Measurements from ENCODE around the gene DNAI2. TPM values are rescaled to one million over a fixed set of nuclear protein-coding genes. Genes with fewer than 3 reads are reported as not detected.

Gene DNAI2
- total RNA-seq, 1 experiment from 2014 or later, result 0.26 TPM

GRCh38 chr17:74347646-74348045 is 73.6 kb downstream of the DNAI2 start:
- TF ChIP-seq SMAD3 (CRISPR knock-in tag; IDR thresholded peaks at IDR 0.05; ENCODE audit: borderline replicate concordance) (no peak), CREM (CRISPR knock-in tag; IDR thresholded peaks at IDR 0.05) (no peak), SP1 (CRISPR knock-in tag; conservative IDR thresholded peaks at IDR 0.05) (no peak), USF2 (CRISPR knock-in tag; IDR thresholded peaks at IDR 0.05) (no peak), SOX15 (CRISPR knock-in tag; IDR thresholded peaks at IDR 0.05) (no peak), AR (CRISPR knock-in tag; IDR thresholded peaks at IDR 0.05) (no peak), TP53 (CRISPR knock-in tag; IDR thresholded peaks at IDR 0.05) (no peak), HMGXB4 (CRISPR knock-in tag; IDR thresholded peaks at IDR 0.05) (no peak)
- H3K4me1 Mint-ChIP-seq, result no peaks in the 10 kb centered on the region
- ChIA-PET CTCF (interaction anchor here (0.7 to 1.8 kb wide), 5 partner anchors 14 to 51 kb away, joined by 3 to 5 read pairs (median 3); partner anchors contain the start of gene BTBD17), POLR2A (interaction anchor here (0.5 kb wide), 1 partner anchor 277 kb away, joined by 5 read pairs; no protein-coding TSS in a partner anchor)
- H3K36me3 Mint-ChIP-seq, result no peaks in the 10 kb centered on the region
- H3K27me3 Mint-ChIP-seq (ENCODE audit: low read depth), result peaks cover 37% of the 10 kb centered on the region
- DNase-seq (ENCODE audit: low spot score) (no peak), ATAC-seq (no peak)
- no peaks in the 10 kb centered on the region for H3K9me3 Mint-ChIP-seq
- H3K4me3 Mint-ChIP-seq, result no peak overlapping the region
- H3K27ac Mint-ChIP-seq, result no peak overlapping the region

GRCh38 chr17:74349120-74349519 is 75.1 kb downstream of the DNAI2 start:
- H3K27me3 Mint-ChIP-seq (ENCODE audit: low read depth), result peaks cover 52% of the 10 kb centered on the region
- no peak for DNase-seq (ENCODE audit: low spot score)
- no peak overlapping the region for H3K4me3 Mint-ChIP-seq
- H3K9me3 Mint-ChIP-seq, result no peaks in the 10 kb centered on the region
- ChIA-PET CTCF (interaction anchor here (1.0 to 4.7 kb wide), 4 partner anchors 10 to 53 kb away, joined by 4 to 48 read pairs (median 6); partner anchors contain the start of gene BTBD17), POLR2A (no interaction called here)
- no peak overlapping the region for H3K27ac Mint-ChIP-seq
- no peaks in the 10 kb centered on the region for H3K36me3 Mint-ChIP-seq
- peaks cover 4% of the 10 kb centered on the region; the same call in 1 of the 2 replicates for H3K4me1 Mint-ChIP-seq
- no peak for ATAC-seq
- no peak for TF ChIP-seq ZNF232 (CRISPR knock-in tag; IDR thresholded peaks at IDR 0.05)
- no peak for TF ChIP-seq SP1 (CRISPR knock-in tag; conservative IDR thresholded peaks at IDR 0.05)
- no peak for TF ChIP-seq ESRRA (CRISPR knock-in tag; IDR thresholded peaks at IDR 0.05; ENCODE audit: borderline replicate concordance)
- TF ChIP-seq ZMAT4 (CRISPR knock-in tag; IDR thresholded peaks at IDR 0.05), result no peak
- no peak for TF ChIP-seq ATF1 (CRISPR knock-in tag; IDR thresholded peaks at IDR 0.05)
- no peak for TF ChIP-seq STAT6 (CRISPR knock-in tag; conservative IDR thresholded peaks at IDR 0.05; ENCODE audit: low read depth)
- no peak for TF ChIP-seq IRF2 (CRISPR knock-in tag; IDR thresholded peaks at IDR 0.05; ENCODE audit: borderline replicate concordance, low read depth)
- TF ChIP-seq ZNF425 (CRISPR knock-in tag; conservative IDR thresholded peaks at IDR 0.05), result no peak
- no peak for TF ChIP-seq OVOL2 (CRISPR knock-in tag; IDR thresholded peaks at IDR 0.05; ENCODE audit: borderline replicate concordance)
- TF ChIP-seq PRDM15 (CRISPR knock-in tag; IDR thresholded peaks at IDR 0.05), result no peak
- no peak for TF ChIP-seq E2F4 (CRISPR knock-in tag; IDR thresholded peaks at IDR 0.05; ENCODE audit: borderline replicate concordance, low read depth)
- no peak for TF ChIP-seq RORB (CRISPR knock-in tag; IDR thresholded peaks at IDR 0.05)

Data from WTC11 (cell line).